B cell (primary cell): Measurements from ENCODE around the gene SYNGR3. TPM values are rescaled to one million over a fixed set of nuclear protein-coding genes. Genes with fewer than 3 reads are reported as not detected.

Experiments
- ATAC-seq: fragments of 200-7000 bp; cut with Tn5 transposase; one replicate; pipeline ENCODE4 v1.10.0; 2021; ENCODE audit warnings: low read depth, mild to moderate bottlenecking, moderate number of reproducible peaks, moderate library complexity
- CTCF ChIA-PET: fragments of 350-600 bp; sonication (Branson Sonifier 250); formaldehyde crosslinking; loops from one replicate; lab custom pipeline; 2021; ENCODE audit warnings: antibody characterized with exemption, inconsistent platforms; lab: Charles Lee
- POLR2A ChIA-PET: fragments of 350-600 bp; sonication (Branson Sonifier 250); formaldehyde crosslinking; loops from one replicate; lab custom pipeline; 2021; ENCODE audit warnings: antibody characterized with exemption; lab: Charles Lee
- DNase-seq: peaks from one replicate; pipeline ENCODE4 v3.0.0; 2013
- H2AFZ ChIP-seq: 2 replicates; pipeline ENCODE4 v1.6.1; 2012; ENCODE audit warnings: mild to moderate bottlenecking, low read depth, low read length; ENCODE audit not compliant: insufficient read depth, poor library complexity, severe bottlenecking
- H3K27ac ChIP-seq, 2 donors: 1 replicate in 1 of 2; 2 replicates in 1 of 2; pipeline ENCODE4 v1.5.1; 2012 to 2013; ENCODE audit warnings: low read length in 2 of 2, mild to moderate bottlenecking in 2 of 2, moderate library complexity in 1 of 2
- H3K27me3 ChIP-seq, 4 experiments: fragments of 200-600 bp in 1 of 4; sonication (generic) in 1 of 4; replicated peaks in 1 of 4; 1 replicate in 2 of 4; 2 replicates in 2 of 4; pipeline versions ENCODE4 v1.6.1 to v1.7.0; 2013 to 2016; ENCODE audit warnings: low read length in 3 of 4, mild to moderate bottlenecking in 2 of 4, mixed read lengths in 1 of 4, moderate library complexity in 1 of 4; ENCODE audit not compliant: insufficient read depth in 4 of 4, control insufficient read depth in 3 of 4; ENCODE audit errors: control extremely low read depth in 1 of 4
- H3K36me3 ChIP-seq, 2 experiments: replicated peaks in 1 of 2; 1 replicate in 1 of 2; 2 replicates in 1 of 2; pipeline versions ENCODE4 v1.6.1 to v1.7.1; 2013; ENCODE audit warnings: low read length in 1 of 2; ENCODE audit not compliant: insufficient read depth in 2 of 2, control insufficient read depth in 1 of 2; ENCODE audit errors: control extremely low read depth in 1 of 2, extremely low read depth in 1 of 2
- H3K4me1 ChIP-seq, 2 donors: fragments of 200-600 bp in 1 of 2; sonication (generic) in 1 of 2; 1 replicate in 1 of 2; 2 replicates in 1 of 2; pipeline versions ENCODE4 v1.5.1 to v1.6.1; 2013 to 2017; ENCODE audit warnings: low read length in 2 of 2; ENCODE audit not compliant: control insufficient read depth in 2 of 2, insufficient read depth in 2 of 2
- H3K4me2 ChIP-seq: replicated peaks from 2 replicates; pipeline ENCODE3; 2012; ENCODE audit warnings: mild to moderate bottlenecking, low read depth, low read length; ENCODE audit not compliant: poor library complexity, severe bottlenecking
- H3K4me3 ChIP-seq, 5 experiments: fragments of 200-600 bp in 1 of 5; sonication (generic) in 1 of 5; 1 replicate in 3 of 5; 2 replicates in 2 of 5; pipeline versions ENCODE4 v1.5.1 to v1.7.0; 2011 to 2016; ENCODE audit warnings: low read length in 4 of 5, mild to moderate bottlenecking in 4 of 5, low read depth in 2 of 5, control low read depth in 1 of 5, moderate library complexity in 1 of 5; ENCODE audit not compliant: insufficient read depth in 1 of 5; ENCODE audit errors: control extremely low read depth in 1 of 5, extremely low read depth in 1 of 5
- H3K79me2 ChIP-seq: fragments of 200-600 bp; sonication (generic); one replicate; pipeline ENCODE4 v1.6.0; 2016; ENCODE audit warnings: low read length; ENCODE audit not compliant: control insufficient read depth, insufficient read depth
- H3K9ac ChIP-seq: fragments of 200-600 bp; sonication (generic); 2 replicates; pipeline ENCODE4 v1.6.1; 2017; ENCODE audit warnings: mild to moderate bottlenecking, low read length, moderate library complexity
- H3K9me3 ChIP-seq, 3 donors: one replicate each; pipeline versions ENCODE4 v1.6.1 to v1.7.1; 2013; ENCODE audit warnings: low read length in 2 of 3; ENCODE audit not compliant: control insufficient read depth in 2 of 3, insufficient read depth in 1 of 3; ENCODE audit errors: control extremely low read depth in 1 of 3
- H4K20me1 ChIP-seq: 2 replicates; pipeline ENCODE4 v1.6.0; 2012; ENCODE audit warnings: mild to moderate bottlenecking, low read length; ENCODE audit not compliant: insufficient read depth, control insufficient read depth, poor library complexity, severe bottlenecking
- H3K27ac Mint-ChIP-seq: one replicate; pipeline ENCODE4 v1.8.0; 2021; ENCODE audit warnings: mixed read lengths
- H3K27me3 Mint-ChIP-seq: one replicate; pipeline ENCODE4 v1.8.0; 2021; ENCODE audit warnings: mixed read lengths
- H3K4me1 Mint-ChIP-seq: one replicate; pipeline ENCODE4 v1.8.0; 2021; ENCODE audit warnings: mixed read lengths
- H3K4me3 Mint-ChIP-seq: one replicate; pipeline ENCODE4 v1.8.0; 2021; ENCODE audit warnings: mixed read lengths
- H3K9me3 Mint-ChIP-seq: one replicate; pipeline ENCODE4 v1.8.0; 2022; ENCODE audit warnings: mixed read lengths; ENCODE audit not compliant: insufficient read depth
- CTCF ChIP-seq: fragments of 200-600 bp; IDR thresholded peaks from one replicate; pipeline ENCODE4 v1.8.0; 2022; ENCODE audit warnings: antibody characterized with exemption, mild to moderate bottlenecking
- EZH2 ChIP-seq: IDR thresholded peaks from 2 replicates; pipeline ENCODE4 v1.6.1; 2012; ENCODE audit warnings: borderline replicate concordance, low read depth, mild to moderate bottlenecking, moderate library complexity, low read length; ENCODE audit not compliant: insufficient read depth, poor library complexity, severe bottlenecking
- WGBS: methylation state at CpG from one replicate; pipeline ENCODE4 v1.1.5; 2013; ENCODE audit warnings: missing lambda C conversion rate; ENCODE audit not compliant: insufficient coverage; 5-methylcytosine and 5-hydroxymethylcytosine counted together
- intact Hi-C: fragments of 100-400 bp; cut with micrococcal nuclease; formaldehyde crosslinking; loops from one replicate; pipeline ENCODE4 v1.10.0; 2022
- polyA plus RNA-seq: library from polyadenylated mRNA; depleted of rRNA; stranded (reverse); fragments of >200 nt; gene quantifications from 2 replicates; pipeline ENCODE4 v1.2.3, GENCODE V29; 2012
- total RNA-seq, 2 donors: library from RNA; stranded (reverse); fragments of 120-200 nt in 1 of 2; gene quantifications; 1 replicate in 1 of 2; 2 replicates in 1 of 2; pipeline versions ENCODE4 v1.2.3 to v1.2.4, GENCODE V29; 2013 to 2022

Gene SYNGR3
- total and polyA plus RNA-seq, 2 donors (not counting 1 experiment from before 2014, with no cell fraction given): 19.5 to 19.8 TPM

GRCh38 chr16:1940273-1941161, 49.3 kb upstream of the SYNGR3 start:
- Histone ChIP-seq H3K4me3 (no peak overlapping the region), H3K9ac (no peak overlapping the region), H3K9me3 (no peaks in the 10 kb centered on the region), H3K27me3 (no peaks in the 10 kb centered on the region), H3K79me2 (no peaks in the 10 kb centered on the region), H3K27ac (no peak overlapping the region), H3K4me2 (no peak overlapping the region), H2AFZ (no peak overlapping the region), H3K4me1 (peaks cover 14 to 19% of the 10 kb centered on the region in 2 donors), H4K20me1 (no peaks in the 10 kb centered on the region), H3K36me3 (peaks cover 0 to 12% of the 10 kb centered on the region in 2 experiments)
- H3K4me3 Mint-ChIP-seq: no peak overlapping the region
- no peak for DNase-seq
- ChIA-PET POLR2A (interaction anchor here (0.7 to 1.2 kb wide), 2 partner anchors 24 to 35 kb away, joined by 3 to 5 read pairs; partner anchors contain the start of gene RPS2), CTCF (interaction anchor here (0.5 to 1.1 kb wide), 3 partner anchors 9 to 548 kb away, joined by 3 to 5 read pairs (median 3); no protein-coding TSS in a partner anchor)
- no peak for ATAC-seq
- no peak for TF ChIP-seq CTCF
- no peak for TF ChIP-seq EZH2
- H3K9me3 Mint-ChIP-seq: no peaks in the 10 kb centered on the region
- peaks cover 21% of the 10 kb centered on the region for H3K4me1 Mint-ChIP-seq
- no peaks in the 10 kb centered on the region for H3K27me3 Mint-ChIP-seq
- H3K27ac Mint-ChIP-seq: peak overlapping the region; percentile 32
- 85% methylated on average over 22 of the region's 23 CpGs for WGBS
- intact Hi-C loops: loop anchor here (10.0 kb wide), 1 partner anchor 54 kb away; no protein-coding TSS in a partner anchor
